HEK293 (cell line): Measurements from ENCODE around the gene GNB1L.

Experiments
- CTCF ChIA-PET: fragments of 350-600 bp; formaldehyde crosslinking; extraction: SDS; loops from one replicate; lab custom pipeline; 2021; ENCODE audit warnings: antibody characterized with exemption; lab: Yijun Ruan, JAX
- POLR2A ChIA-PET: fragments of 300-600 bp; formaldehyde crosslinking; extraction: SDS; loops from one replicate; lab custom pipeline; 2020; ENCODE audit warnings: antibody characterized with exemption, inconsistent platforms; lab: Yijun Ruan, JAX
- H3K27ac ChIP-seq: fragments of 200-500 bp; sonication (Bioruptor generic); 2 replicates; pipeline ENCODE4 v1.5.1; 2014; ENCODE audit warnings: low read depth, low read length, control low read depth, inconsistent platforms; ENCODE audit errors: extremely low read depth
- H3K36me3 ChIP-seq, 2 experiments: fragments of 200-500 bp in 1 of 2; sonication (Bioruptor generic) in 1 of 2; 1 replicate in 1 of 2; 2 replicates in 1 of 2; pipeline ENCODE4 v1.5.1; 2014 to 2017; ENCODE audit warnings: inconsistent platforms in 2 of 2, low read length in 2 of 2; ENCODE audit not compliant: control insufficient read depth in 2 of 2, insufficient read depth in 1 of 2
- H3K4me1 ChIP-seq: fragments of 200-500 bp; sonication (Bioruptor generic); 2 replicates; pipeline ENCODE4 v1.5.1; 2014; ENCODE audit warnings: mild to moderate bottlenecking, low read length, inconsistent platforms; ENCODE audit not compliant: control insufficient read depth, insufficient read depth
- H3K4me3 ChIP-seq: 2 replicates; pipeline ENCODE4 v1.5.1; 2011; ENCODE audit warnings: low read depth, mild to moderate bottlenecking, control low read depth, low read length, moderate library complexity
- H3K9me3 ChIP-seq: fragments of 200-500 bp; sonication (Bioruptor generic); 2 replicates; pipeline ENCODE4 v1.5.1; 2014; ENCODE audit warnings: low read depth, low read length, inconsistent platforms; ENCODE audit not compliant: control insufficient read depth, insufficient read depth
- EGR2 ChIP-seq: fragments of 450-650 bp; formaldehyde crosslinking; IDR thresholded peaks from 2 replicates; pipeline ENCODE4 v1.5.1; 2016; ENCODE audit warnings: low read depth, missing biosample characterization, missing genetic modification characterization
- IKZF3 ChIP-seq: fragments of 450-650 bp; IDR thresholded peaks from 2 replicates; pipeline ENCODE4 v1.5.0; 2018; ENCODE audit warnings: missing biosample characterization, mild to moderate bottlenecking, missing genetic modification characterization, moderate library complexity
- OSR2 ChIP-seq: fragments of 450-650 bp; formaldehyde crosslinking; IDR thresholded peaks from 2 replicates; pipeline ENCODE4 v1.5.1; 2016; ENCODE audit warnings: missing biosample characterization, missing genetic modification characterization
- SCRT2 ChIP-seq: fragments of 450-650 bp; formaldehyde crosslinking; IDR thresholded peaks from 2 replicates; pipeline ENCODE4 v1.5.1; 2016; ENCODE audit warnings: missing biosample characterization, missing genetic modification characterization
- ZBTB17 ChIP-seq: fragments of 450-650 bp; formaldehyde crosslinking; IDR thresholded peaks from 2 replicates; pipeline ENCODE4 v1.5.1; 2016; ENCODE audit warnings: missing biosample characterization, missing genetic modification characterization
- ZBTB20 ChIP-seq: fragments of 450-650 bp; formaldehyde crosslinking; IDR thresholded peaks from 2 replicates; pipeline ENCODE4 v1.5.1; 2016; ENCODE audit warnings: missing biosample characterization, missing genetic modification characterization
- ZNF132 ChIP-seq: fragments of 450-650 bp; formaldehyde crosslinking; IDR thresholded peaks from 2 replicates; pipeline ENCODE4 v1.5.1; 2017; ENCODE audit warnings: missing biosample characterization, missing genetic modification characterization, borderline replicate concordance
- ZNF19 ChIP-seq: fragments of 450-650 bp; formaldehyde crosslinking; IDR thresholded peaks from 2 replicates; pipeline ENCODE4; 2016; ENCODE audit warnings: missing biosample characterization, missing genetic modification characterization, low read depth
- ZNF416 ChIP-seq: fragments of 450-650 bp; formaldehyde crosslinking; IDR thresholded peaks from 2 replicates; pipeline ENCODE4 v1.5.1; 2016; ENCODE audit warnings: missing biosample characterization, missing genetic modification characterization
- ZNF529 ChIP-seq: fragments of 450-650 bp; formaldehyde crosslinking; IDR thresholded peaks from 2 replicates; pipeline ENCODE4 v1.5.1; 2017; ENCODE audit warnings: missing genetic modification characterization, missing biosample characterization; ENCODE audit not compliant: insufficient replicate concordance
- ZSCAN23 ChIP-seq: fragments of 450-650 bp; formaldehyde crosslinking; IDR thresholded peaks from 2 replicates; pipeline ENCODE4 v1.5.1; 2016; ENCODE audit warnings: missing biosample characterization, missing genetic modification characterization
- TF ChIP-seq, protein P1 (sequence below): fragments of 450-650 bp; formaldehyde crosslinking; IDR thresholded peaks from 2 replicates; pipeline ENCODE4 v1.5.1; 2016; ENCODE audit warnings: missing biosample characterization, missing genetic modification characterization
- TF ChIP-seq, protein P2 (sequence below): fragments of 450-650 bp; formaldehyde crosslinking; IDR thresholded peaks from 2 replicates; pipeline ENCODE4 v1.5.1; 2016; ENCODE audit warnings: missing biosample characterization, missing genetic modification characterization
- TF ChIP-seq, protein P3 (sequence below): fragments of 450-650 bp; formaldehyde crosslinking; IDR thresholded peaks from 2 replicates; pipeline ENCODE4 v1.5.1; 2017; ENCODE audit warnings: missing biosample characterization, mild to moderate bottlenecking, missing genetic modification characterization, moderate library complexity
- TF ChIP-seq, protein P4 (sequence below): fragments of 450-650 bp; formaldehyde crosslinking; conservative IDR thresholded peaks from 2 replicates; pipeline ENCODE4 v1.5.1; 2016; ENCODE audit warnings: low read depth, missing biosample characterization, missing genetic modification characterization
- TF ChIP-seq, protein P5 (sequence below): fragments of 450-650 bp; IDR thresholded peaks from 2 replicates; pipeline ENCODE4 v1.5.1; 2018; ENCODE audit warnings: missing biosample characterization, missing genetic modification characterization
- TF ChIP-seq, protein P6 (sequence below): fragments of 450-650 bp; formaldehyde crosslinking; IDR thresholded peaks from 2 replicates; pipeline ENCODE4 v1.5.1; 2016; ENCODE audit warnings: missing biosample characterization, missing genetic modification characterization, low read depth
- TF ChIP-seq, protein P7 (sequence below): fragments of 450-650 bp; formaldehyde crosslinking; IDR thresholded peaks from 2 replicates; pipeline ENCODE4; 2016; ENCODE audit warnings: missing biosample characterization, missing genetic modification characterization

GNB1L gene

DNA sequence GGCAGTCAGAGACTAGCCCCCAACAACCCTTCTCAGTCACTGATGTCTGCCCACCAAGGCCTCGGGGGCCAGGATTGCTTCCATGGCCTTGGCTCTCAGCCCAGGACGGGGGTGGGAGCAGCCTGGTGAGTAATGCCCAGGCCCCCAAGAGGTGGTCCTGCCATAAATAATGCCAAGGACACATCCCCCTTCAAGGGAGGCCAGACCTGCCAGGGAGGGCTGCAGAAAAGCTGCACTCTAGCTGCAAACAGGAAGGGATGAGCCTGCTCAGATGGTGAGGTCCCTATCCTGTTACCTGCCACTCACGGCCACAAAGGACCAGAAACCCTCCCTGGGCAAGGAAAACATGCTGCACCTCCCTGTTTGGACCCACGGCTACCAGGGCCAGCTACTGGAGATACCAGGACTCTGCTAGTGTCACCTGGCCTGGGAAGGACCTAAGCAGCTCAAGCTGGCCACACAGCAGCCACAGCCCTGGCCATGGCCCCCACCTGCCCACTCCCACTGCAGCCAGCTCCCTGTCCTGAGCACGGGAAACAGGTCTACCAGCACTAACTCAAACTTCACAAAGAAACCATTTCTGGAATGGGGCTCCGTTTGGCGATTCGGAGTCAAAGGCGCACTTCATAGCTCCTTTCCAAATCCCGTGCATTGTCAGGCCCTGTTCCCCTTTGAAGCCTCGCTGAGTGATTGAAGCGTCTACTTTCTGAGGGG, 12.1 kb downstream of the GNB1L start (continued):
- TF ChIP-seq, protein P1, sequence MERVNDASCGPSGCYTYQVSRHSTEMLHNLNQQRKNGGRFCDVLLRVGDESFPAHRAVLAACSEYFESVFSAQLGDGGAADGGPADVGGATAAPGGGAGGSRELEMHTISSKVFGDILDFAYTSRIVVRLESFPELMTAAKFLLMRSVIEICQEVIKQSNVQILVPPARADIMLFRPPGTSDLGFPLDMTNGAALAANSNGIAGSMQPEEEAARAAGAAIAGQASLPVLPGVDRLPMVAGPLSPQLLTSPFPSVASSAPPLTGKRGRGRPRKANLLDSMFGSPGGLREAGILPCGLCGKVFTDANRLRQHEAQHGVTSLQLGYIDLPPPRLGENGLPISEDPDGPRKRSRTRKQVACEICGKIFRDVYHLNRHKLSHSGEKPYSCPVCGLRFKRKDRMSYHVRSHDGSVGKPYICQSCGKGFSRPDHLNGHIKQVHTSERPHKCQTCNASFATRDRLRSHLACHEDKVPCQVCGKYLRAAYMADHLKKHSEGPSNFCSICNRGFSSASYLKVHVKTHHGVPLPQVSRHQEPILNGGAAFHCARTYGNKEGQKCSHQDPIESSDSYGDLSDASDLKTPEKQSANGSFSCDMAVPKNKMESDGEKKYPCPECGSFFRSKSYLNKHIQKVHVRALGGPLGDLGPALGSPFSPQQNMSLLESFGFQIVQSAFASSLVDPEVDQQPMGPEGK = peak; percentile 33; the same call in 1 of the 2 replicates
- 0 out of 2 replicates have a peak, but pooled peaks have one; percentile 14 for TF ChIP-seq EGR2

DNA sequence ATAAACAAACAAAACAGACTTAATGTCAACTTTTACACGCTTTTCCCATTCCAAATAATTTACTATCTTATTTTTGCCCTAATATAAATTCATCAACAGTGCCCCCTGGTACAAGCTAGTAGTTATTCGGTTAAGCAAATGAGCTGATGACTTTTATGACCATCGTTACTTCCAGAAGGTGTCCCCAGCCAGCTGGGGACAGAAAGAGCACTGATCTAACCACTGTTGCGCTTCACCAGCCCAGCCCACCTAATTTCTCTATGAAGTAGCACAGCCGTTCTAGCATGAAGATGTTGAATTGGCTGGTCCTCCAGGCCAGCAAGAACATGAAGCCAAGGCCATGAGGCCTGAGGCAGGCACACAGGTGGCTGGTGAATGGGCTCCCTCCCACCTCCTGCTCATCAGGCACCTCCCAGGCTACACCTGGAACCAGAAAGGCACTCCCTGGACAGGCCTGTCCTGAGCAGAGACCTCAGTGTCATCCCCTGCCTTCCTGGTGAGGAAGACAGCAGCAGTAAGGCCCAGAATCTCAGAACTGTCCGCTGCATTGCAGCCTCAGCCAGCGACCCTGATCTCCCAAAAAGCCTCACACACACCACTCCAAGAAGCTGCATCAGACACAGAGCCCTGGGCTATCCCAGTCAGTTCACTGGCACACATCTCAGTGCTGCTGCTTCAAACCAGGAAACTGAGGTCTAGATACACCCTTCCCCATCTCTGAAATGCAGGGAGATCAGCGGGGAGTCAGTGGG, 12.9 kb downstream of the GNB1L start:
- POLR2A ChIA-PET = interaction anchor here (0.7 to 1.9 kb wide), 5 partner anchors 9 to 14 kb away, joined by 3 to 7 read pairs (median 4); partner anchors contain the start of genes GNB1L and RTL10
- TF ChIP-seq ZBTB17 (tag by site-specific recombination) = peak; percentile 17; the same call in 1 of the 2 replicates
- TF ChIP-seq ZBTB20 (tag by site-specific recombination) = peak; percentile 69
- TF ChIP-seq SCRT2 = 0 out of 2 replicates have a peak, but pooled peaks have one; percentile 27
- TF ChIP-seq, protein P2, sequence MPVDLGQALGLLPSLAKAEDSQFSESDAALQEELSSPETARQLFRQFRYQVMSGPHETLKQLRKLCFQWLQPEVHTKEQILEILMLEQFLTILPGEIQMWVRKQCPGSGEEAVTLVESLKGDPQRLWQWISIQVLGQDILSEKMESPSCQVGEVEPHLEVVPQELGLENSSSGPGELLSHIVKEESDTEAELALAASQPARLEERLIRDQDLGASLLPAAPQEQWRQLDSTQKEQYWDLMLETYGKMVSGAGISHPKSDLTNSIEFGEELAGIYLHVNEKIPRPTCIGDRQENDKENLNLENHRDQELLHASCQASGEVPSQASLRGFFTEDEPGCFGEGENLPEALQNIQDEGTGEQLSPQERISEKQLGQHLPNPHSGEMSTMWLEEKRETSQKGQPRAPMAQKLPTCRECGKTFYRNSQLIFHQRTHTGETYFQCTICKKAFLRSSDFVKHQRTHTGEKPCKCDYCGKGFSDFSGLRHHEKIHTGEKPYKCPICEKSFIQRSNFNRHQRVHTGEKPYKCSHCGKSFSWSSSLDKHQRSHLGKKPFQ (tag by site-specific recombination) = no peak
- TF ChIP-seq ZSCAN23 (tag by site-specific recombination) = no peak
- TF ChIP-seq, protein P3, sequence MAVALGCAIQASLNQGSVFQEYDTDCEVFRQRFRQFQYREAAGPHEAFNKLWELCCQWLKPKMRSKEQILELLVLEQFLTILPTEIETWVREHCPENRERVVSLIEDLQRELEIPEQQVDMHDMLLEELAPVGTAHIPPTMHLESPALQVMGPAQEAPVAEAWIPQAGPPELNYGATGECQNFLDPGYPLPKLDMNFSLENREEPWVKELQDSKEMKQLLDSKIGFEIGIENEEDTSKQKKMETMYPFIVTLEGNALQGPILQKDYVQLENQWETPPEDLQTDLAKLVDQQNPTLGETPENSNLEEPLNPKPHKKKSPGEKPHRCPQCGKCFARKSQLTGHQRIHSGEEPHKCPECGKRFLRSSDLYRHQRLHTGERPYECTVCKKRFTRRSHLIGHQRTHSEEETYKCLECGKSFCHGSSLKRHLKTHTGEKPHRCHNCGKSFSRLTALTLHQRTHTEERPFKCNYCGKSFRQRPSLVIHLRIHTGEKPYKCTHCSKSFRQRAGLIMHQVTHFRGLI (tag by site-specific recombination) = no peak
- TF ChIP-seq IKZF3 (tag by site-specific recombination) = no peak
- TF ChIP-seq, protein P4, sequence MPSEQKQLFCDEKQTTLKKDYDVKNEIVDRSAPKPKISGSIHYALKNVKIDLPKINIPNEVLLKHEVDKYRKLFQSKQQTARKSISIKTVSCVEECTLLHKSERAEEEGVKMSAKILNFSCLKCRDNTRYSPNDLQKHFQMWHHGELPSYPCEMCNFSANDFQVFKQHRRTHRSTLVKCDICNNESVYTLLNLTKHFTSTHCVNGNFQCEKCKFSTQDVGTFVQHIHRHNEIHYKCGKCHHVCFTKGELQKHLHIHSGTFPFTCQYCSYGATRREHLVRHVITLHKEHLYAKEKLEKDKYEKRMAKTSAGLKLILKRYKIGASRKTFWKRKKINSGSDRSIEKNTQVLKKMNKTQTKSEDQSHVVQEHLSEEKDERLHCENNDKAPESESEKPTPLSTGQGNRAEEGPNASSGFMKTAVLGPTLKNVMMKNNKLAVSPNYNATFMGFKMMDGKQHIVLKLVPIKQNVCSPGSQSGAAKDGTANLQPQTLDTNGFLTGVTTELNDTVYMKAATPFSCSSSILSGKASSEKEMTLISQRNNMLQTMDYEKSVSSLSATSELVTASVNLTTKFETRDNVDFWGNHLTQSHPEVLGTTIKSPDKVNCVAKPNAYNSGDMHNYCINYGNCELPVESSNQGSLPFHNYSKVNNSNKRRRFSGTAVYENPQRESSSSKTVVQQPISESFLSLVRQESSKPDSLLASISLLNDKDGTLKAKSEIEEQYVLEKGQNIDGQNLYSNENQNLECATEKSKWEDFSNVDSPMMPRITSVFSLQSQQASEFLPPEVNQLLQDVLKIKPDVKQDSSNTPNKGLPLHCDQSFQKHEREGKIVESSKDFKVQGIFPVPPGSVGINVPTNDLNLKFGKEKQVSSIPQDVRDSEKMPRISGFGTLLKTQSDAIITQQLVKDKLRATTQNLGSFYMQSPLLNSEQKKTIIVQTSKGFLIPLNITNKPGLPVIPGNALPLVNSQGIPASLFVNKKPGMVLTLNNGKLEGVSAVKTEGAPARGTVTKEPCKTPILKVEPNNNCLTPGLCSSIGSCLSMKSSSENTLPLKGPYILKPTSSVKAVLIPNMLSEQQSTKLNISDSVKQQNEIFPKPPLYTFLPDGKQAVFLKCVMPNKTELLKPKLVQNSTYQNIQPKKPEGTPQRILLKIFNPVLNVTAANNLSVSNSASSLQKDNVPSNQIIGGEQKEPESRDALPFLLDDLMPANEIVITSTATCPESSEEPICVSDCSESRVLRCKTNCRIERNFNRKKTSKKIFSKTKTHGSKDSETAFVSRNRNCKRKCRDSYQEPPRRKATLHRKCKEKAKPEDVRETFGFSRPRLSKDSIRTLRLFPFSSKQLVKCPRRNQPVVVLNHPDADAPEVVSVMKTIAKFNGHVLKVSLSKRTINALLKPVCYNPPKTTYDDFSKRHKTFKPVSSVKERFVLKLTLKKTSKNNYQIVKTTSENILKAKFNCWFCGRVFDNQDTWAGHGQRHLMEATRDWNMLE (tag by site-specific recombination) = no peak
- TF ChIP-seq ZNF132 (tag by site-specific recombination) = no peak
- TF ChIP-seq, protein P5, sequence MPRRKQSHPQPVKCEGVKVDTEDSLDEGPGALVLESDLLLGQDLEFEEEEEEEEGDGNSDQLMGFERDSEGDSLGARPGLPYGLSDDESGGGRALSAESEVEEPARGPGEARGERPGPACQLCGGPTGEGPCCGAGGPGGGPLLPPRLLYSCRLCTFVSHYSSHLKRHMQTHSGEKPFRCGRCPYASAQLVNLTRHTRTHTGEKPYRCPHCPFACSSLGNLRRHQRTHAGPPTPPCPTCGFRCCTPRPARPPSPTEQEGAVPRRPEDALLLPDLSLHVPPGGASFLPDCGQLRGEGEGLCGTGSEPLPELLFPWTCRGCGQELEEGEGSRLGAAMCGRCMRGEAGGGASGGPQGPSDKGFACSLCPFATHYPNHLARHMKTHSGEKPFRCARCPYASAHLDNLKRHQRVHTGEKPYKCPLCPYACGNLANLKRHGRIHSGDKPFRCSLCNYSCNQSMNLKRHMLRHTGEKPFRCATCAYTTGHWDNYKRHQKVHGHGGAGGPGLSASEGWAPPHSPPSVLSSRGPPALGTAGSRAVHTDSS = no peak
- TF ChIP-seq ZNF19 = no peak
- 0 out of 2 replicates have a peak, but pooled peaks have one; percentile 21 for TF ChIP-seq OSR2 (tag by site-specific recombination)
- TF ChIP-seq ZNF529 (tag by site-specific recombination) = no peak
- TF ChIP-seq, protein P6, sequence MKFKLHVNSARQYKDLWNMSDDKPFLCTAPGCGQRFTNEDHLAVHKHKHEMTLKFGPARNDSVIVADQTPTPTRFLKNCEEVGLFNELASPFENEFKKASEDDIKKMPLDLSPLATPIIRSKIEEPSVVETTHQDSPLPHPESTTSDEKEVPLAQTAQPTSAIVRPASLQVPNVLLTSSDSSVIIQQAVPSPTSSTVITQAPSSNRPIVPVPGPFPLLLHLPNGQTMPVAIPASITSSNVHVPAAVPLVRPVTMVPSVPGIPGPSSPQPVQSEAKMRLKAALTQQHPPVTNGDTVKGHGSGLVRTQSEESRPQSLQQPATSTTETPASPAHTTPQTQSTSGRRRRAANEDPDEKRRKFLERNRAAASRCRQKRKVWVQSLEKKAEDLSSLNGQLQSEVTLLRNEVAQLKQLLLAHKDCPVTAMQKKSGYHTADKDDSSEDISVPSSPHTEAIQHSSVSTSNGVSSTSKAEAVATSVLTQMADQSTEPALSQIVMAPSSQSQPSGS (tag by site-specific recombination) = no peak
- TF ChIP-seq, protein P7, sequence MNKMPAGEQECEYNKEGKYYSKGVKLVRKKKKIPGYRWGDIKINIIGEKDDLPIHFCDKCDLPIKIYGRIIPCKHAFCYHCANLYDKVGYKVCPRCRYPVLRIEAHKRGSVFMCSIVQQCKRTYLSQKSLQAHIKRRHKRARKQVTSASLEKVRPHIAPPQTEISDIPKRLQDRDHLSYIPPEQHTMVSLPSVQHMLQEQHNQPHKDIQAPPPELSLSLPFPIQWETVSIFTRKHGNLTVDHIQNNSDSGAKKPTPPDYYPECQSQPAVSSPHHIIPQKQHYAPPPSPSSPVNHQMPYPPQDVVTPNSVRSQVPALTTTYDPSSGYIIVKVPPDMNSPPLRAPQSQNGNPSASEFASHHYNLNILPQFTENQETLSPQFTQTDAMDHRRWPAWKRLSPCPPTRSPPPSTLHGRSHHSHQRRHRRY (tag by site-specific recombination) = no peak
- no peak for TF ChIP-seq ZNF416

More for the DNA sequence above, 12.9 kb downstream of the GNB1L start:
- Histone ChIP-seq H3K27ac (no peak overlapping the region), H3K4me1 (peaks cover 5% of the 10 kb centered on the region; the same call in 1 of the 2 replicates), H3K4me3 (no peak overlapping the region), H3K9me3 (no peaks in the 10 kb centered on the region), H3K36me3 (peaks cover 0 to 2% of the 10 kb centered on the region in 2 experiments; a peak in 1 of 3 replicates)
- CTCF ChIA-PET = interaction anchor here (0.9 to 1.0 kb wide), 3 partner anchors 21 to 113 kb away, joined by 3 to 4 read pairs (median 4); no protein-coding TSS in a partner anchor
